Measurements from ENCODE around the gene CLCN6.

GRCh38 chr1:11881749-11882441, 75.9 kb downstream of the CLCN6 start:
- TF ChIP-seq POLR2A (IDR thresholded peaks at IDR 0.05; ENCODE audit: control extremely low read depth in 1 of 2, low read depth in 2 of 2, low read length in 2 of 2) (no peak), EP300 (IDR thresholded peaks at IDR 0.05; ENCODE audit: borderline replicate concordance in 1 of 2, low read depth in 2 of 2, low read length in 2 of 2) (no peak)
